HG03342 (cell line): ENCODE data around the gene PREX1.
"Not testable (repeated sequence)": the region's sequence is repeated elsewhere in the genome, so short reads cannot be mapped to it uniquely, and the experiment has no call there.

Experiments
- ATAC-seq: cut with Tn5 transposase; IDR thresholded peaks from one replicate; pipeline ENCODE4 v1.9.1; 2021; ENCODE audit warnings: mild to moderate bottlenecking, moderate library complexity; ENCODE audit not compliant: unreplicated experiment

The PREX1 gene

DNA sequence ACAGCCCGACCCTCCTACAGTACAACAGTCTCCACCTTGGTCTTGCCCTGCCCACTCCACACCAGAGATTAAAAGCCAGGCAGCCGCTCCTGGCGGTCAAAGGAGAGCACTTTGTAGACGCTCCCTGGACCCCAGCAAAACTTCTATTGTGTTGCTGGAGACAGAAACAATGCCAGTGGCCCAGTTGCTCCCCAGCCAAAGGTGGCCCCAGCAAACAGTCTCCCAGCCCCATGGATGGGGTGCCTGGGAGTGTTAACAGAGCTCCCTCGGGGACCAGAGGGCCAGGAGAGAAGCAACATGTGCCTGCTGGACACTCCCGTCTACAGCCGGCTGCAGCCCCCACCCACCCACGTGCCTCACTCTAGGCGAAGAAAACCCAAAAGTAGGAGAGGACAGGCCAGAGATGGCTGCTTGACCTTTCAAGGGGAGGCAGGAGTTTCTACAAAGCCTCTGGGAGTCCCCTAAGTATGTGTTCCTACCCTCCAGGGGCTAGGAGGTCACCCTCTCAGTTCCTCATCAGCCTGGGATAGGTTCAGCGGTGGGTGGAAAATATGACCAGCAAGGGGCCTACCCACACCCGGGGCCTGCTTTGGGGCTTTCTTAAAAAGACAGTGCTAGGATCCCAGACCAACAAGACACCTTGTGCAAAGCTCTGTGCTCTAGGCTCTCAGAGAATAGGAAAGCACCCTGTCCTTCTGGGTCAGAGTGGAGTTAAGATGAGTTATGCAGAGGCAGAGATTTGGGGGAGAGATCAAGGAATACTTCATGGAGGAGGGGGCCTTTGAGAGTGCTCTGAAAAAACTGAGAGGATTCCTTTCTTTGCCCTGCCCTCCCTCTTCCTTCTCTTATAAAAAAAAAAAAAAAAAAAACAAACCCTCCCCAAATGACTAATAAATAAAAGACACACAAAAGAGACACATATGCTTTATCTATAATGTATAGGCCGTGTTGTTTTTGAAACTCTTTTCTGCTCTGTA, 19.0 kb upstream of the PREX1 start:
- ATAC-seq, result peak; percentile 86

- no peak for ATAC-seq
Observed at GRCh38 chr20:48845721-48846306, 18.0 kb upstream of the PREX1 start.

DNA sequence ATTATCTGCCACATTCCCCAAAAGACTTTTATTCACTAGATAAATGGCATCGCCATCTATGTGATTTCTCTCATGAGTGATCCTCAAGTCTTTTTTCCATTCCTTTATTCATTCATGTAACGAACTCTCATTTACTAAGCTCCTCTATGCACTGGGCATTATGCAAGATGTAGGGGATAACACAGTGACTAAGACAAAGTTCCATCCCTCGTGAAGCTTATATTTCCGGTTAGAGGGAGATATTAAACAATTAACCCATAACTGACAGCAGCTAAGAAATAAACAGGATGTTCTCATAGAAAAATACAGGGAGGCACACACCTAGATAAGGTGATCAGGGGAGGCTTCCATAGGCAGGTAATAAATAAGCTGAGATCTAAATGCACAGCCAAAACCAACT, 17.2 kb upstream of the PREX1 start:
- no peak for ATAC-seq

GRCh38 chr20:48843896-48844295, 16.1 kb upstream of the PREX1 start:
- not testable (repeated sequence) for ATAC-seq

DNA sequence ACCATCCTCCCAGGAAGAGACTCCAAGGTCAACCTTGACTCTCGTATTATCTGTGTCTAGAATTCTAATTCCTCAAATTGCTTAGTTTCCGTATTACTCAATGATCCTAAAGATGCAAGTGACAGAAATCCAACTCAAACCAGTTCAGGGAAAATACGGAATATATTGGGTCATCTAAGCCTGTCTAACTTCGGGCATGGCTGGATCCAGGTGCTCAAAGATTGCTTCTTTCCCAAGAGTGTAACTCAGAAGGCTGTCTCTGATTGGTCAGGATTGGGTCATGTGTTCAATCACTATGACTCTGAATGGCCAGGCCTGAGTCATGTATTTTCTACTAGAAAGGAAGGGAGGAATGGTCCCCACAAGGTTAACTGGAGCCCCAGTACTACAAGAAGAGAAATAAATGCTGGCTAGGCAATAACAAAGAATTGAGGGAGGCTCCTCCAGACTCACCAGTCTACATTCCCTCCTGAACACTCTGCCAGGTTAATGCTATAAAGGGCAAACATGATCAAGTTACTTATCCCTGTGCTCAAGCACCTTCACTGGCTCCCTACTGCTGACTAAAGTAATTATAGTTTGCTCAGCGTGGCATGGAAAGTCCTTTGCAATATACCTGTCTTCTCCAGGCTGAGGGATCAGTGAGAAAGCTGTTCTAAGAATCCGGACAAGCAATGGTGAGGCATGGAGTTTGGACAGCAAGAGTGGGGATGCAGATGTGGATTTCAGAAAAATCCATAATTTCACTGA, 15.4 kb upstream of the PREX1 start:
- no peak for ATAC-seq

DNA sequence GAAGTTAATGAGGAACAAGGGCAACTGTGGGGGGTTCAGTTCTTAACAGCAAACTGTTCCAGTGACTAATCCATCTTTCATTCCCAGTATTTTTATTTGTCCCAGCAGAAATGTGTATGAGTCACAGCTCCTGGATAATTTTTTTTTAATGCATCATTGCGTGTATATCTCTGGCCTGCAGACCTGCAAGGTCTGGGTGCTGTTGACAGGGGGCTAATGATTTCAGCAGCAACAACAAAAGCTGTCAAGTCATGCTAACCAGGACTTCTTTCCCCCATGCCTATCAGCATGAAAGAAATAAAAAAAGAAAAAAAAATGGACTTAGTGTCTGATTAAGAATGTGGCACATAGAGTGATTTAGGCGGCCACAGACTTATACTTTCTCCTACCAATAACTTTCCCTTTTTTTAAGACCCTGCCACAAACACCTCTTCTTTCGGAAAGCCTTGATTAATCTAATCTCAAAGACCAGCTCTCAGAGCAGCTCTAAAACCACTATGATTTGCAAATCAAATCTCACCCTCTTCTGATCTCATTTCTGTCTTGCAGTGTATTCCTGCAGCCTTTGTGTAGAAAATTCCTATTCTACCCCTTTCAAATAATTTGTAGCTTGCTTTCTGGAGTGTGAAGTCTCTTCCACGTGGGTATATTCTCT, 14.2 kb upstream of the PREX1 start:
- no peak for ATAC-seq

- no peak for ATAC-seq
Observed at GRCh38 chr20:48841196-48841874, 13.5 kb upstream of the PREX1 start.

- ATAC-seq, result no peak
Observed at GRCh38 chr20:48839154-48839917, 11.5 kb upstream of the PREX1 start.

- ATAC-seq, result no peak
Observed at GRCh38 chr20:48837014-48837413, 9.2 kb upstream of the PREX1 start.

DNA sequence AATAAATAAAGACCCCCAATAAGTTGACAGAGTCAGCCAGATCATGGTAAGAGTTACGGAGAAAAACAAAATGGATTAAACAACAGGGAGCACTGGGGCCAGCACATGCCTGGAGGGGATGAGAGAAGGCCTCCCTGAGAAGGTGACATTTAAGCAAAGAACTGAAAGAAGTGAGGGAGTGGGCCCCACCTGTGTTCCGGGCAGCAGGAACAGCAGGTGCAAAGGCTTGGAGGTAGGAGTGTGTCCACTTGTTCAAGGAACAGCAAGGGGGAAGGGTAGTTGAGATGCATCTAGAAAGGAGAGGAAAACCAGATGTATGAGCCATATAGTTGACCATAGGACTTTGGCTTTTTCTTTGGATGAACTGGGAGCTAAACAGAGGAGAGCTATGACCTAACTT, 7.6 kb upstream of the PREX1 start:
- ATAC-seq, result no peak

- no peak for ATAC-seq
Observed at GRCh38 chr20:48834278-48834677, 6.5 kb upstream of the PREX1 start.

GRCh38 chr20:48832405-48832730, 4.6 kb upstream of the PREX1 start:
- ATAC-seq, result no peak

DNA sequence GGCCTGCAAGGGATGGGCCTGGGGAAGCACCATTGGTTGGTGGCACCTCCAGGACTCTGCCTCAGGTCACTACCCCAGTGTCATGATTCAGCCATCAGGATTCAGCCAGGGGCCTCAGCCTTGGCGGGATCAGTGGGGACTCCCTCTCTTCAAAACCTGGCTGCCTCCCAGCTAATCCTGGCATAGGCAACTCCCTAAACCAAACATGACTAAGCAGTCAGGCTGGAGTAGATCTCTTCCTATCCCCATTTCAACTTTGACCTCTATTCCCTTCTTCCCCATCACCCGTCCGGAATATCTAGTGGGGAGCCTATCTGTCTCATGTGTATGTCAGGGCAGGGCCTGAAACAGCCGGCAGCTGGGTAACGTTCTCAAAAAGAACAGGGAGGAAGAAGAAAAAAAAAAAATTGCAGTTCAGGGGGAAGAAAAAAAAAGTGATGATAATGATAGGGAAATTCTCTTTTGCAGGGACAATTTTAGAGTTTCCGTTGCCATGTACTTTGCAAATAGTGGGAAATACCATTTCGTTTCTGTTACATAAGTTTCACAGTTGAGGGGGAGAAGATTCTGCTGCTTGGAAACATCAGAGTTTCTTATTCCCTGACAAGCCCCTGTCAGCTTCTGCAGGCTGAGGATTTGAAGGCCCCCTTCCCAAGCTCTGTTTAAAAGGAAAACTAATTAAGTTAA, 4.1 kb upstream of the PREX1 start:
- ATAC-seq, result no peak

DNA sequence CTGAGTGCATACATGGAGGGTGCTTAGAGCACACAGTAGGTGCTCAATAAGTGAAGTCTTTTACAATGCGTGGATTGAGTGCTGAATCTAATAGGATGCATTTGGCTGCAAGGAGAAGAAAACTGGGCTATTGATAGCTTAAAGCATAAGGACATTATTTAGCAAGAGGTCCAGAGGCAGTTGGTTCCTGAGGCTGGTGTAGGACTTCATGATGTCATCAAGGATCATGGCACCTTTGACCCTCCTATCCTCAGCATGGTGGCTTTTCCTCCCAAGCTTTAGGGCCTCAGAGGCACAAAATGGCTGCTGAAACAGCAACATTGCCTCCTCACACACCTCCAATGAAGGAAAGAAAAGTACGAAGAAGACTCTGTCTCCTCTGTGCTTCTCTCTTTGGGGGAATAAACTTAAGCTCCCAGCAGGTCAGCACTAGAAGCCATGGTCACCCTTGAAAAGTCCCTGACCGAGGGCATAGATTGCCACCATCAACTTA, 3.1 kb upstream of the PREX1 start:
- no peak for ATAC-seq

DNA sequence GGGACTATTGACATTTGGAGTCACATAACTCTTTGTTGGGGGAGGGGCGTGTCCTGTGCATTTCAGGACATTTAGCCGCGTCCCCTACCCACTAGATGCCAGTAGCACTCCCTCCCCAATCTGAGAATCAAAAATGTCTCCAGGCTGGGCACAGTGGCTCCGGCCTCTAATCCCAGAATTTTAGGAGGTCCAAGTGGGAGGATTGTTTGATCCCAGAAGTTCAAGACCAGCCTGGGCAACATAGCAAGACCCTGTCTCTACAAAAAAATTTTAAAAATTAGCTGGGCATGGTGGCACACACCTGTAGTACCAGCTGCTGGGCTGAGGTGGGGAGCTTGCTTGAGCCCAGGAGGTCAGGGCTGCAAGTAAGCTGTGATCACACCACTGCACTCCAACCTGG, 2.1 kb upstream of the PREX1 start:
- ATAC-seq, result no peak

GRCh38 chr20:48828734-48829460, 1.1 kb upstream of the PREX1 start:
- no peak for ATAC-seq

- peak; percentile 16 for ATAC-seq
Observed at GRCh38 chr20:48826883-48827771, 672 bp downstream of the PREX1 start.

GRCh38 chr20:48826480-48826879, 1.3 kb downstream of the PREX1 start:
- ATAC-seq, result not testable (repeated sequence)
